ENCODE results near the gene IER2.

- no peak for TF ChIP-seq POLR2A (IDR thresholded peaks at IDR 0.05)
- no peak for TF ChIP-seq CTCF (IDR thresholded peaks at IDR 0.05)
Measured at GRCh38 chr19:13102666-13103580, 47.3 kb upstream of the IER2 start, which contains the start of gene LYL1.

All from vagina (tissue), 2 donors.